Stimulated activated CD4-positive, alpha-beta T cell treated with anti-CD3 and anti-CD28 coated beads, Interleukin-15, amount 100 ng/mL, for 1 hour (primary cell): ENCODE results near the gene ABCD1.

Source experiments
- DNase-seq, 2 donors: peaks; one replicate each; pipeline ENCODE4 v3.0.0-alpha.2; 2020; ENCODE audit warnings: low read depth in 1 of 2, low spot score in 1 of 2

ABCD1 gene

GRCh38 chrX:153784325-153784967 lies 59.8 kb downstream of the ABCD1 start:
- DNase-seq: no peak

DNA sequence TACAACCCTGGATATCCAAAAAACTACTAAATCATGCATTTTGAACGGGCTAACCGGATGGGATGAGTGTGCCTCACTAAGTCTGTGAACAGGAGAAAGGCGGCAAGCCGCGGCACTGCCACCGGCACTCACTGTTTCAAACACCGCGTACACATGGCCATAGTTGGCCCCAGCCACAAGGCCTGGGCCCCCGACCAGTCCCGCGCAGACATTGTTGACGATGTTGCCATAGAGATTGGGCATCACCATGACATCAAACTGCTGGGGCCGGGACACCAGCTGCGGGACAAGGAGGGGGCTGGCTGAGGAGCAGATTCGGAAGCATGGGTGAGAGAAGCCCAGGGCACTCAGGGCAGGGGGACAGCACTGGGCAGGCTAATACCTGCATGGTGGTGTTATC lies 62.0 kb downstream of the ABCD1 start:
- no peak for DNase-seq

- no peak for DNase-seq
Measured at GRCh38 chrX:153789654-153790053, 65.0 kb downstream of the ABCD1 start.

GRCh38 chrX:153791104-153791852 lies 66.6 kb downstream of the ABCD1 start:
- no peak for DNase-seq

GRCh38 chrX:153792368-153792767 lies 67.7 kb downstream of the ABCD1 start:
- no peak for DNase-seq

DNA sequence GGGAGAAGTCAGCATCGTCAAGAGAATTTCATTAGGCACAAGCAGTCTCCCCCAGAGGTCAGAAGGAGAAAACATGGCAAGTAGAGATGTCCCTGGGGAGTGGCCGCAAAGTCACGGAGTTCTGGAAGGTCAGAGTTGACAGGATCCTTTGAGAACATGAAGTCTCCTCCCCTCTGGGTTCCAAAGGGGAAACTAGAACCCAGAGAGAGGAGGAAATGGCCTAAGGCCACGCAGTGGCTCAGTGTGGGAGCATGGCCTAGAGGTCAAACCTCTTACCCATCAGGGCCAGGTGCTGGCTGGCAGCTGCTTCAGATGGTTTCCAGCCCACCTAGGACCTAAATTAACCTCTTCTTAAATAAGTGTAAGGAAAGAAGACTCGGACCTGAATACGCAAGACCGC lies 68.6 kb downstream of the ABCD1 start:
- no peak for DNase-seq
